K562 (cell line): ENCODE results near the gene B3GALNT2. TPM values are rescaled to one million over a fixed set of nuclear protein-coding genes. Genes with fewer than 3 reads are reported as not detected.
A peak's percentile ranks its signal among the peaks of the same experiment; 100 is the strongest.

Experiments used
- ATF3 ChIP-seq, 2 experiments: fragments of 450-650 bp in 1 of 2; sonication (generic) in 1 of 2; formaldehyde crosslinking in 1 of 2; IDR thresholded peaks in 1 of 2; conservative IDR thresholded peaks in 1 of 2; 2 replicates each; pipeline versions ENCODE4 v1.6.1 to v1.8.1; 2016 to 2023; ENCODE audit warnings: mild to moderate bottlenecking in 2 of 2, moderate library complexity in 2 of 2, inconsistent platforms in 1 of 2, missing genetic modification reagents in 1 of 2
- ATF6 ChIP-seq: sonication (generic); formaldehyde crosslinking; IDR thresholded peaks from 2 replicates; pipeline ENCODE4 v1.4.0; 2020; ENCODE audit warnings: mild to moderate bottlenecking, missing genetic modification reagents
- BRF1 ChIP-seq: IDR thresholded peaks from 3 replicates; pipeline ENCODE4 v1.6.1; 2011; ENCODE audit warnings: borderline replicate concordance, mild to moderate bottlenecking; ENCODE audit not compliant: insufficient read length; ENCODE audit errors: extremely low read depth
- CBFA2T3 ChIP-seq: fragments of 450-650 bp; IDR thresholded peaks from 2 replicates; pipeline ENCODE4 v1.6.1; 2017
- CTBP1 ChIP-seq: fragments of 450-650 bp; IDR thresholded peaks from 2 replicates; pipeline ENCODE4 v1.6.1; 2016; ENCODE audit warnings: borderline replicate concordance
- FOXA3 ChIP-seq, 2 experiments: fragments of 450-650 bp in 1 of 2; sonication (generic) in 1 of 2; formaldehyde crosslinking; IDR thresholded peaks in 1 of 2; conservative IDR thresholded peaks in 1 of 2; 2 replicates each; pipeline versions ENCODE4 v1.4.0 to v1.8.0; 2020 to 2022; ENCODE audit warnings: mild to moderate bottlenecking in 2 of 2, missing genetic modification reagents in 1 of 2
- GTF2B ChIP-seq: IDR thresholded peaks from 2 replicates; pipeline ENCODE4 v1.6.1; 2011; ENCODE audit not compliant: insufficient read length; ENCODE audit errors: extremely low read depth
- KDM5B ChIP-seq: fragments of 200-600 bp; sonication (generic); IDR thresholded peaks from 2 replicates; pipeline ENCODE4 v1.6.1; 2012; ENCODE audit warnings: low read depth, mild to moderate bottlenecking, moderate library complexity, low read length, control low read depth, inconsistent platforms; ENCODE audit not compliant: insufficient replicate concordance
- KLF6 ChIP-seq: fragments of 250-450 bp; sonication (Bioruptor Pico); IDR thresholded peaks from 2 replicates; pipeline ENCODE4 v1.4.0; 2020; ENCODE audit warnings: mild to moderate bottlenecking, moderate library complexity, borderline replicate concordance
- NFYB ChIP-seq: IDR thresholded peaks from 2 replicates; pipeline ENCODE4 v1.6.1; 2011; ENCODE audit warnings: mild to moderate bottlenecking, moderate library complexity; ENCODE audit not compliant: insufficient read length; ENCODE audit errors: extremely low read depth
- NUFIP1 ChIP-seq: fragments of 450-650 bp; IDR thresholded peaks from 2 replicates; pipeline ENCODE4 v1.6.1; 2018; ENCODE audit not compliant: partially characterized antibody
- PTBP1 ChIP-seq: fragments of 200-400 bp; formaldehyde crosslinking; IDR thresholded peaks from 2 replicates; pipeline ENCODE4 v1.6.1; 2017; ENCODE audit warnings: low read depth, low read length
- RERE ChIP-seq: sonication (generic); formaldehyde crosslinking; IDR thresholded peaks from 2 replicates; pipeline ENCODE4 v1.8.0; 2023; ENCODE audit warnings: missing genetic modification reagents, mild to moderate bottlenecking, borderline replicate concordance
- ZNF12 ChIP-seq: sonication (generic); formaldehyde crosslinking; IDR thresholded peaks from 2 replicates; pipeline ENCODE4 v1.4.0; 2020; ENCODE audit warnings: mild to moderate bottlenecking, missing genetic modification reagents
- polyA plus RNA-seq, 8 experiments: library from polyadenylated mRNA; depleted of rRNA in 4 of 8; stranded (reverse) in 5 of 8; unstranded in 3 of 8; fragments of >200 nt; fragmentation: Nextera tagmentation in 2 of 8; fragmentation: Illumina TruSeq in 1 of 8; extraction: Ambion mirVana in 2 of 8; extraction: Trizol in 1 of 8; gene quantifications; 2 replicates each; pipeline versions ENCODE4 v1.2.1 to v1.2.3, GENCODE V29; 2011 to 2014; ENCODE audit warnings: inconsistent platforms in 1 of 8, missing spikeins in 1 of 8
- total RNA-seq, 7 experiments: library from RNA; depleted of rRNA in 6 of 7; stranded (reverse); fragments of >200 nt in 6 of 7; fragmentation: Illumina TruSeq in 2 of 7; extraction: Trizol in 2 of 7; gene quantifications; 2 replicates each; pipeline versions ENCODE4 v1.2.1 to v1.2.3, GENCODE V29; 2011 to 2021; ENCODE audit warnings: low replicate concordance in 1 of 7

Gene B3GALNT2
- total and polyA plus RNA-seq, 9 of the 15 experiments (the other 6 are each of a cell fraction or from before 2014, with no cell fraction given) = 2.0 to 31.7 (median 22.9) TPM

- TF ChIP-seq GTF2B (no peak), ATF3 (IDR thresholded peaks at IDR 0.05) (peak; percentile 99), ATF3 (CRISPR knock-in tag; conservative IDR thresholded peaks at IDR 0.05) (peak; percentile 98), CTBP1 (peak; percentile 61; the same call in 1 of the 2 replicates), KLF6 (0 out of 2 replicates have a peak, but pooled peaks have one; percentile 74), KDM5B (peak; percentile 91), RERE (CRISPR knock-in tag) (peak; percentile 96), BRF1 (no peak), NUFIP1 (no peak), NFYB (no peak), CBFA2T3 (no peak), PTBP1 (no peak; the same call in 1 of the 2 replicates), ZNF12 (CRISPR knock-in tag) (0 out of 2 replicates have a peak, but pooled peaks have one; percentile 27), FOXA3 (CRISPR knock-in tag; conservative IDR thresholded peaks at IDR 0.05 in 1 of 2, IDR thresholded peaks at IDR 0.05 in 1 of 2) (peak in 1 of 2 experiments; percentile 97; a peak in 2 of 4 replicates), ATF6 (CRISPR knock-in tag) (no peak)
Observed at GRCh38 chr1:235504494-235505222, 406 bp upstream of the B3GALNT2 start (continued).
